K562 (cell line): ENCODE results near the gene ZC3H10. TPM values are rescaled to one million over a fixed set of nuclear protein-coding genes. Genes with fewer than 3 reads are reported as not detected.
"Not testable (repeated sequence)": the region's sequence is repeated elsewhere in the genome, so short reads cannot be mapped to it uniquely, and the experiment has no call there.

Source experiments
- ATAC-seq: fragments of 200-7000 bp; cut with Tn5 transposase; 3 replicates; pipeline ENCODE4 v1.9.1; 2020; ENCODE audit warnings: moderate library complexity
- BruUV-seq: library from RNA; stranded (reverse); fragments of 400-500 nt; replicated peaks from 2 replicates; lab custom pipeline; 2021; lab: Mats Ljungman, UMichigan
- CTCF ChIA-PET: fragments of 300-600 bp; formaldehyde crosslinking; extraction: SDS; loops from one replicate; lab custom pipeline; 2021; ENCODE audit warnings: low intra/inter-chr PET ratio; lab: Yijun Ruan, JAX
- POLR2A ChIA-PET: fragments of 300-600, 350-650 bp; sonication (Branson Sonifier 250); formaldehyde crosslinking; extraction: SDS; loops from one replicate; lab custom pipeline; 2021; ENCODE audit warnings: antibody characterized with exemption, inconsistent platforms; lab: Yijun Ruan, JAX
- DNase-seq, 4 experiments: peaks; one replicate each; pipeline versions ENCODE4 v3.0.0 to v3.0.0-alpha.2; 2011 to 2018; ENCODE audit warnings: low spot score in 3 of 4, mixed read lengths in 3 of 4; ENCODE audit errors: extremely low read depth in 1 of 4
- FAIRE-seq: peaks from 2 replicates; lab custom pipeline; 2011; peaks lifted over from hg19 to GRCh38; lab: Jason Lieb, UNC
- H2AFZ ChIP-seq: 2 replicates; pipeline ENCODE4 v1.6.0; 2011; ENCODE audit warnings: low read depth, low read length, control low read depth, inconsistent platforms
- H3K27ac ChIP-seq: fragments of 200-600 bp; 3 replicates; pipeline ENCODE4 v1.8.0; 2011; ENCODE audit warnings: low read depth, mild to moderate bottlenecking, control low read depth, inconsistent platforms, low read length, moderate library complexity, mixed read lengths; ENCODE audit errors: extremely low read depth
- H3K27me3 ChIP-seq, 2 experiments: fragments of 300-600 bp in 1 of 2; 2 replicates in 1 of 2; 3 replicates in 1 of 2; pipeline versions ENCODE4 v1.6.0 to v1.8.0; 2011; ENCODE audit warnings: inconsistent platforms in 2 of 2, low read length in 2 of 2, mild to moderate bottlenecking in 1 of 2, mixed read lengths in 1 of 2, moderate library complexity in 1 of 2; ENCODE audit not compliant: control insufficient read depth in 2 of 2, insufficient read depth in 2 of 2
- H3K36me3 ChIP-seq: fragments of 300-600 bp; 3 replicates; pipeline ENCODE4 v1.8.0; 2011; ENCODE audit warnings: mild to moderate bottlenecking, low read length, inconsistent platforms; ENCODE audit not compliant: control insufficient read depth, insufficient read depth
- H3K4me1 ChIP-seq, 2 experiments: fragments of 200-600 bp in 1 of 2; replicated peaks in 1 of 2; 2 replicates in 1 of 2; 3 replicates in 1 of 2; pipeline versions ENCODE4 v1.5.1 to v1.8.0; 2011; ENCODE audit warnings: inconsistent platforms in 2 of 2, low read length in 2 of 2, mild to moderate bottlenecking in 1 of 2, mixed read lengths in 1 of 2, moderate library complexity in 1 of 2; ENCODE audit not compliant: control insufficient read depth in 2 of 2, insufficient read depth in 2 of 2
- H3K4me2 ChIP-seq: 2 replicates; pipeline ENCODE4 v1.6.1; 2011; ENCODE audit warnings: low read length, control low read depth, inconsistent platforms, mixed read lengths; ENCODE audit not compliant: insufficient read depth
- H3K4me3 ChIP-seq: fragments of 200-600 bp; sonication (generic), shearing (Covaris generic); 2 replicates; pipeline ENCODE4 v1.5.1; 2016; ENCODE audit warnings: control low read depth, inconsistent platforms
- H3K79me2 ChIP-seq: fragments of 200-600 bp; 3 replicates; pipeline ENCODE4 v1.8.0; 2011; ENCODE audit warnings: low read length, inconsistent platforms; ENCODE audit not compliant: control insufficient read depth, insufficient read depth
- H3K9ac ChIP-seq, 2 experiments: 2 replicates each; pipeline versions ENCODE4 v1.6.0 to v1.6.1; 2011; ENCODE audit warnings: low read depth in 2 of 2, low read length in 2 of 2, control low read depth in 1 of 2, inconsistent platforms in 1 of 2, mild to moderate bottlenecking in 1 of 2, mixed read lengths in 1 of 2; ENCODE audit not compliant: insufficient read depth in 1 of 2
- H3K9me1 ChIP-seq: one replicate; pipeline ENCODE4 v1.6.0; 2011; ENCODE audit warnings: inconsistent platforms, mild to moderate bottlenecking, low read length, moderate library complexity; ENCODE audit not compliant: control insufficient read depth, insufficient read depth
- H3K9me3 ChIP-seq: replicated peaks from 2 replicates; pipeline ENCODE4 v1.5.1; 2011; ENCODE audit warnings: low read depth, low read length, inconsistent platforms; ENCODE audit not compliant: control insufficient read depth, insufficient read depth
- H4K20me1 ChIP-seq: replicated peaks from 2 replicates; pipeline ENCODE4 v1.6.1; 2011; ENCODE audit warnings: low read length, inconsistent platforms, mixed read lengths; ENCODE audit not compliant: control insufficient read depth, insufficient read depth
- BRD4 ChIP-seq: fragments of 200-600 bp; sonication (generic); IDR thresholded peaks from 2 replicates; pipeline ENCODE4 v1.6.1; 2017; ENCODE audit warnings: inconsistent platforms
- CHD1 ChIP-seq: fragments of 200-600 bp; sonication (generic); IDR thresholded peaks from one replicate; pipeline ENCODE4 v1.6.1; 2012; ENCODE audit warnings: mild to moderate bottlenecking, moderate library complexity, low read length, inconsistent platforms
- MCM7 ChIP-seq, 2 experiments: fragments of 450-650 bp; IDR thresholded peaks; 2 replicates each; pipeline ENCODE4 v1.6.1; 2016 to 2018
- MLLT1 ChIP-seq, 2 experiments: fragments of 450-650 bp; IDR thresholded peaks; 2 replicates each; pipeline ENCODE4 v1.6.1; 2016
- NRF1 ChIP-seq, 2 experiments: fragments of 450-650 bp; IDR thresholded peaks in 1 of 2; conservative IDR thresholded peaks in 1 of 2; 2 replicates each; pipeline ENCODE4 v1.6.1; 2014; ENCODE audit warnings: mild to moderate bottlenecking in 2 of 2
- RBFOX2 ChIP-seq: fragments of 200-400 bp; formaldehyde crosslinking; IDR thresholded peaks from 2 replicates; pipeline ENCODE4 v1.6.1; 2017; ENCODE audit warnings: low read depth, mild to moderate bottlenecking, low read length, moderate library complexity
- ZMIZ1 ChIP-seq, 2 experiments: fragments of 150-350 bp in 1 of 2; IDR thresholded peaks; 2 replicates each; pipeline ENCODE4 v1.6.1; 2012 to 2016; ENCODE audit warnings: low read depth in 2 of 2, low read length in 2 of 2, mild to moderate bottlenecking in 1 of 2, moderate library complexity in 1 of 2
- WGBS: fragments of 100-300 bp; shearing (Covaris generic); methylation state at CpG from one replicate; pipeline ENCODE4 v1.1.6; 2016; ENCODE audit warnings: low coverage, mixed read lengths; ENCODE audit not compliant: insufficient coverage; ENCODE audit errors: missing lambda C conversion rate; 5-methylcytosine and 5-hydroxymethylcytosine counted together
- in situ Hi-C: fragments of 300-500 bp; cut with MboI; formaldehyde crosslinking; loops from 4 replicates; pipeline ENCODE4 v1.15.0; 2018; ENCODE audit warnings: inconsistent platforms, mixed read lengths
- intact Hi-C: fragments of 100-400 bp; cut with micrococcal nuclease; formaldehyde crosslinking; loops from 2 replicates; pipeline ENCODE4 v1.14.2; 2022
- polyA plus RNA-seq, 8 experiments: library from polyadenylated mRNA; depleted of rRNA in 4 of 8; stranded (reverse) in 5 of 8; unstranded in 3 of 8; fragments of >200 nt; fragmentation: Nextera tagmentation in 2 of 8; fragmentation: Illumina TruSeq in 1 of 8; extraction: Ambion mirVana in 2 of 8; extraction: Trizol in 1 of 8; gene quantifications; 2 replicates each; pipeline versions ENCODE4 v1.2.1 to v1.2.3, GENCODE V29; 2011 to 2014; ENCODE audit warnings: inconsistent platforms in 1 of 8, missing spikeins in 1 of 8
- total RNA-seq, 7 experiments: library from RNA; depleted of rRNA in 6 of 7; stranded (reverse); fragments of >200 nt in 6 of 7; fragmentation: Illumina TruSeq in 2 of 7; extraction: Trizol in 2 of 7; gene quantifications; 2 replicates each; pipeline versions ENCODE4 v1.2.1 to v1.2.3, GENCODE V29; 2011 to 2021; ENCODE audit warnings: low replicate concordance in 1 of 7

Gene ZC3H10
- total and polyA plus RNA-seq, 9 of the 15 experiments (the other 6 are each of a cell fraction or from before 2014, with no cell fraction given) = 0.31 to 4.1 (median 1.6) TPM

GRCh38 chr12:56116267-56117081 is 1.6 kb upstream of the ZC3H10 start, which contains the start of gene RPL41 (continued):
- TF ChIP-seq ZMIZ1 (IDR thresholded peaks at IDR 0.05; ENCODE audit: low read depth in 2 of 2, low read length in 2 of 2) = peak in 1 of 2 experiments; percentile 66; a peak in 1 of 4 replicates
- TF ChIP-seq, all 486 proteins: peak for 191

GRCh38 chr12:56117082-56117706 is 872 bp upstream of the ZC3H10 start:
- peaks cover 16 to 17% of the 10 kb centered on the region in 2 experiments for H3K4me1 ChIP-seq
- H4K20me1 ChIP-seq, H3K9me3 ChIP-seq, FAIRE-seq, H3K9me1 ChIP-seq, BruUV-seq, H2AFZ ChIP-seq, H3K27me3 ChIP-seq, in situ Hi-C loops: not testable (repeated sequence)
- CTCF ChIA-PET = interaction anchor here (3.4 to 3.8 kb wide), 2 partner anchors 73 to 107 kb away, joined by 18 to 36 read pairs; partner anchors contain the start of genes NABP2 and SMARCC2
- peak overlapping the region; percentile 59 for H3K4me3 ChIP-seq
- H3K79me2 ChIP-seq = peaks cover 28% of the 10 kb centered on the region
- H3K27ac ChIP-seq = peak overlapping the region; percentile 97
- under 1% methylated on average over 10 of the region's 16 CpGs for WGBS
- DNase-seq (peak in 1 of 4 experiments; percentile 45), ATAC-seq (peak; percentile 1; the same call in 1 of the 3 replicates)
- H3K4me2 ChIP-seq = peak overlapping the region; percentile 95
- H3K9ac ChIP-seq = peak overlapping the region; percentile 90 to 97
- intact Hi-C loops = loop anchor here (5.0 kb wide), 2 partner anchors 40 to 520 kb away; partner anchors contain the start of gene MYL6
- POLR2A ChIA-PET = interaction anchor here (0.6 to 5.3 kb wide), 25 partner anchors 10 to 378 kb away, joined by 3 to 125 read pairs (median 8); partner anchors contain the start of genes COQ10A, ESYT1, MYL6 and PA2G4
- H3K36me3 ChIP-seq = peaks cover 48% of the 10 kb centered on the region
- TF ChIP-seq RBFOX2 = peak; percentile 41
- peak; percentile 39 to 44; a peak in 3 of 4 replicates for TF ChIP-seq NRF1 (conservative IDR thresholded peaks at IDR 0.05 in 1 of 2, IDR thresholded peaks at IDR 0.05 in 1 of 2)
- peak in 1 of 2 experiments; percentile 5; a peak in 1 of 4 replicates for TF ChIP-seq MLLT1 (IDR thresholded peaks at IDR 0.05)
- TF ChIP-seq MCM7 (IDR thresholded peaks at IDR 0.05) = 0 out of 4 replicates have a peak, but pooled peaks of 1 of the 2 experiments have one; percentile 14
- peak; percentile 65 for TF ChIP-seq CHD1
- peak; percentile 12; the same call in 1 of the 2 replicates for TF ChIP-seq BRD4
